Measurements from ENCODE around the gene ATP2B2.

Gene ATP2B2

DNA sequence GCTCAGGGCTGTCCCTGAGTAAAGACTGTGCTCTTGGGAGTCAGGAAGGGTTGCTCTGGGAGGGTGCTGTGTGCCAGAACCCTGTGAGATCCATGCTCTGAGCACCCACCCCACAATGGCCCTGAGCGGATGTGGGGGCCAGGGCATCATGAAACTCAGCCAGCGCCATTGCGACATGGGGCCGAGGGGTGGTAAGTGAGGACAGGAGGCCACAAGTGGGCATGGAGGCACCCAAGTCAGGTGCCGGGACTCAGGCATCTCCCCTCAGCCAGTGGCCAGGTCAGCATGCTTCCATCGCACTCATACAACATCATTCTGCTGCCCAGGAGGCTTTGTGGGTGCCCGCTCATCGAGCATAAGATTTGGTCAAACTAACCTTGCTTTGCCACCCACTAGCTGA lies 19.6 kb downstream of the ATP2B2 start:
- no peak for TF ChIP-seq Cebpa-rat (IDR thresholded peaks at IDR 0.05)
- H3K4me2 ChIP-seq: peak overlapping the region in 2 of 11 experiments; percentile 10 to 11; a peak in 2 of 22 replicates
- peak overlapping the region in 1 of 11 experiments; percentile 14; a peak in 2 of 22 replicates for H3K9ac ChIP-seq
- H3K27ac ChIP-seq: peak overlapping the region in 1 of 11 experiments; percentile 42; a peak in 2 of 22 replicates
- H3K4me3 ChIP-seq: no peak overlapping the region
- no peaks in the 10 kb centered on the region; a peak in 1 of 22 replicates for H3K36me3 ChIP-seq
- H3K9me3 ChIP-seq (replicated peaks in 1 of 11): peaks cover 0 to 2% (median 0%) of the 10 kb centered on the region in 11 experiments; a peak in 2 of 22 replicates
- H4K20me1 ChIP-seq: peaks cover 0 to 12% (median 0%) of the 10 kb centered on the region in 11 experiments; a peak in 1 of 22 replicates
- peaks cover 0 to 66% (median 36%) of the 10 kb centered on the region in 10 experiments; a peak in 14 of 20 replicates for H3K4me1 ChIP-seq
- no peaks in the 10 kb centered on the region for H3K27me3 ChIP-seq

DNA sequence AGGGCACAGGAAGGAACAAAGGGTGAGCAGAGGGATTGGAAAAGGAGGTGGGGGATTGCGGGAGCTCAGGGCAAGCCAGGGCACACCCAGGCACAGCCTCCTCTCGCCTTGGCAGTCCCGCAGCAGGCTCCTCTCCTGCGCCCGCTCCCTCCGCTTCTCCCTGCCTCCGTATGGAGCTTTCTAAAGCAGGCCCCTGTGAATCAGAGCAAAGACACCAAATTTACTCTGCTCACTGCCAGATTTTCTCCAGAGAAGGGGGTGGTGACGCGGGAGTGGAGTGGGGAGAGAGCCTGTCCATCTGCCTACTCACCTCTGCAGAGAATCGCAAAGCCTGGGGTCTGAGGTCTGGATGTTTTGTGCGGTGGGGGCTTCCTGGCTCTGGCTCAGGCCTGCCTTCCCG lies 20.0 kb downstream of the ATP2B2 start:
- TF ChIP-seq Cebpa-rat (IDR thresholded peaks at IDR 0.05): no peak
- Histone ChIP-seq H3K4me1 (peaks cover 0 to 61% (median 36%) of the 10 kb centered on the region in 10 experiments; a peak in 14 of 20 replicates), H3K4me3 (no peak overlapping the region), H3K27me3 (no peaks in the 10 kb centered on the region), H3K36me3 (no peaks in the 10 kb centered on the region; a peak in 1 of 22 replicates), H4K20me1 (peaks cover 0 to 12% (median 0%) of the 10 kb centered on the region in 11 experiments; a peak in 1 of 22 replicates), H3K27ac (peak overlapping the region in 2 of 11 experiments; percentile 40 to 42; a peak in 4 of 22 replicates), H3K9me3 (replicated peaks in 1 of 11) (peaks cover 0 to 6% (median 0%) of the 10 kb centered on the region in 11 experiments; a peak in 6 of 22 replicates), H3K4me2 (peak overlapping the region in 3 of 11 experiments; percentile 10 to 53 (median 11); a peak in 2 of 22 replicates), H3K9ac (peak overlapping the region in 1 of 11 experiments; percentile 14; a peak in 2 of 22 replicates)

GRCh38 chr3:10484709-10485108 lies 20.7 kb downstream of the ATP2B2 start:
- Histone ChIP-seq H3K9ac (no peak overlapping the region), H3K36me3 (no peaks in the 10 kb centered on the region; a peak in 1 of 22 replicates), H3K4me2 (peak overlapping the region in 6 of 11 experiments; percentile 21 to 61 (median 52); a peak in 12 of 22 replicates), H4K20me1 (peaks cover 0 to 12% (median 0%) of the 10 kb centered on the region in 11 experiments; a peak in 1 of 22 replicates), H3K27me3 (no peaks in the 10 kb centered on the region), H3K9me3 (replicated peaks in 1 of 11) (peaks cover 0 to 13% (median 6%) of the 10 kb centered on the region in 11 experiments; a peak in 16 of 22 replicates), H3K27ac (0 out of 22 replicates have a peak overlapping the region, but pooled peaks of 1 of the 11 experiments have one; percentile 42), H3K4me1 (peaks cover 0 to 55% (median 34%) of the 10 kb centered on the region in 10 experiments; a peak in 14 of 20 replicates), H3K4me3 (no peak overlapping the region)
- no peak for TF ChIP-seq Cebpa-rat (IDR thresholded peaks at IDR 0.05)

- peak overlapping the region in 1 of 11 experiments; percentile 22; a peak in 2 of 22 replicates for H3K9ac ChIP-seq
- peaks cover 0 to 6% (median 0%) of the 10 kb centered on the region in 11 experiments; a peak in 6 of 22 replicates for H3K36me3 ChIP-seq
- H3K9me3 ChIP-seq (replicated peaks in 1 of 11): peaks cover 6 to 22% (median 15%) of the 10 kb centered on the region in 11 experiments
- peaks cover 0 to 12% (median 0%) of the 10 kb centered on the region in 11 experiments; a peak in 1 of 22 replicates for H4K20me1 ChIP-seq
- no peak for TF ChIP-seq Cebpa-rat (IDR thresholded peaks at IDR 0.05)
- H3K27me3 ChIP-seq: no peaks in the 10 kb centered on the region
- H3K4me1 ChIP-seq: peaks cover 0 to 46% (median 28%) of the 10 kb centered on the region in 10 experiments; a peak in 14 of 20 replicates
- peak overlapping the region in 8 of 11 experiments; percentile 15 to 61 (median 47); a peak in 16 of 22 replicates for H3K4me2 ChIP-seq
- no peak overlapping the region for H3K27ac ChIP-seq
- no peak overlapping the region for H3K4me3 ChIP-seq
Observed at GRCh38 chr3:10483686-10484345, 21.6 kb downstream of the ATP2B2 start.

DNA sequence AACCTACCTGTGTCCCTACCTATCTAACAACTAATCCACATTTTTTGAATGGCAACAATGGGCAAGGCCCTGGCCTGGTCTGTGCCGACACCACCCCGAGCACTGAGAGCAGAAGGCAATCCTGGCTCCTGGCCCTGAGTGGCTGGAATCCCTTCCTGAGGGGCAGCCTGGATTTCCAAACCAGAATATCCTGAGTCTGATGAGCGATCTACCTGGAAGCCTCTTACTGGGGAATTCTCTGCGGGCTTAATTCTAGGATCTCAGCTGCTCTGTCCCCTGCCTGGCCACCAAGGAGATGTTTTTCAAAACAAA lies 22.1 kb downstream of the ATP2B2 start:
- H3K36me3 ChIP-seq: peaks cover 0 to 11% (median 4%) of the 10 kb centered on the region in 11 experiments; a peak in 11 of 22 replicates
- TF ChIP-seq Cebpa-rat (IDR thresholded peaks at IDR 0.05): no peak
- H3K9ac ChIP-seq: peak overlapping the region in 1 of 11 experiments; percentile 22; a peak in 1 of 22 replicates
- H3K4me1 ChIP-seq: peaks cover 0 to 42% (median 28%) of the 10 kb centered on the region in 10 experiments; a peak in 14 of 20 replicates
- peaks cover 0 to 12% (median 0%) of the 10 kb centered on the region in 11 experiments; a peak in 1 of 22 replicates for H4K20me1 ChIP-seq
- H3K27ac ChIP-seq: no peak overlapping the region
- no peak overlapping the region for H3K4me3 ChIP-seq
- H3K27me3 ChIP-seq: no peaks in the 10 kb centered on the region
- peak overlapping the region in 5 of 11 experiments; percentile 43 to 61 (median 53); a peak in 5 of 22 replicates for H3K4me2 ChIP-seq
- peaks cover 11 to 27% (median 20%) of the 10 kb centered on the region in 11 experiments for H3K9me3 ChIP-seq (replicated peaks in 1 of 11)

DNA sequence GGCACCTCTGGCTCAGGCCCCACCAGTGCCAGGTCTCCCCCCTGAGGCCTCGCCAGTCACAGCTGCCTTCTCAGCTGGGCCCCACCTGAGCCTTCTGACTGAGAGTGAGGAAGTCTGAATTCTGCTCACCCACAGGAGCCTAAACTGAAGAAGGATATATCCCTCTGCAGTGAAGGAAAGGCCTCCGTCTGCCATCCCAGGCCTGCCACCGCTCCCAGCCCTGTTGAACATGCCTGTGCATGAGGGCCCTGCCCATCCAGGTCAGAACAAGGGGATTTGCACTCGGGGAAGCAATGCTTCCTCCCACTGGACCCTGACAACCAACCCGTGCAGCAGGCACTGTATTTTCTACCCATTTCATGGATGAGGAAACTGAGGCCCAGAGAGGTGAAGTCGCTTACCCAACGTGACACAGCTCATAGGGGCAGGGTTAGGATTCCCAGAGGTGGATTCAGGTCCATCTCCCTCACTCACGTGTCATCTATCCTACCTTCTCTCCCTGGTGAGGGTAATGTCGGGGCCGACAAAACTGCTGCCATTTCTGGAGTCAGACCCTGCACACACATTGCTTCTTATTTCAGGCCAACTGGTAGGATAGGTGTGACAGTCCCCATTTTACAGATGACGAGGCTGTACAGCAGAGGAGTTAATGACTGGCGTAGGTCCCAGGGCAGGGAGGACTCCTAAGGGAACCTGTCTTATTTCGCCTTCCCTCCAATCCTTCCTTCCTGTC lies 22.6 kb downstream of the ATP2B2 start:
- Histone ChIP-seq H3K9me3 (replicated peaks in 1 of 11) (peaks cover 16 to 32% (median 25%) of the 10 kb centered on the region in 11 experiments), H3K9ac (peak overlapping the region in 1 of 11 experiments; percentile 22; a peak in 1 of 22 replicates), H3K4me1 (peaks cover 0 to 43% (median 29%) of the 10 kb centered on the region in 10 experiments; a peak in 14 of 20 replicates), H3K4me3 (no peak overlapping the region), H3K4me2 (peak overlapping the region in 4 of 11 experiments; percentile 10 to 56 (median 48); a peak in 3 of 22 replicates), H4K20me1 (peaks cover 0 to 12% (median 0%) of the 10 kb centered on the region in 11 experiments; a peak in 1 of 22 replicates), H3K27ac (no peak overlapping the region), H3K36me3 (peaks cover 0 to 12% (median 7%) of the 10 kb centered on the region in 11 experiments; a peak in 11 of 22 replicates), H3K27me3 (no peaks in the 10 kb centered on the region)
- no peak for TF ChIP-seq Cebpa-rat (IDR thresholded peaks at IDR 0.05)

DNA sequence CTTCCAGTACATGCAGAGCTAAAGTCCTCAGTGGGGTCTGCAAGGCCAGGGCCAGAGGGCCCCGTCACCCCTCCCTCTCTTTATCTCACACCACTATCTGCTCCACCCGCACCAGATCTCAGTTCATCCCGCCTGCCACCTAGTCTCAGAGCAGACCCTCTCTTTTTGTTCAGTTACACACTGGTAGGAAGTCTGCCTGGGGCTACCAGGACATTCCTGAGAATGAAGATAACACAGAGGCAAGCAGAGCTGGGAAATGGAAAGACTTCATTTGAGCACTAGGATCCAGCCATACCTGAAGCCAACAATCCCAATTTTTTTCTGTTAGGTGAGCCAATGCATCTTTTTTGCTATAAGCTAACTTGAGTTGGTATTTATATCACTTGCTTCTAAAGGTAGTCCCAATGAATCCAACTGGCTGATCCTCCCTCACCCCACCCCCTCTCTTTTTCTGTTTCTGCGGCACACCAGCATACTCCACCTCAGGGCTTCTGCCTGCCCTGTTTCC lies 24.5 kb downstream of the ATP2B2 start:
- Histone ChIP-seq H3K9me3 (replicated peaks in 1 of 11) (peaks cover 18 to 44% (median 27%) of the 10 kb centered on the region in 11 experiments), H3K36me3 (peaks cover 0 to 12% (median 7%) of the 10 kb centered on the region in 11 experiments; a peak in 11 of 22 replicates), H4K20me1 (peaks cover 0 to 12% (median 0%) of the 10 kb centered on the region in 11 experiments; a peak in 1 of 22 replicates), H3K27me3 (no peaks in the 10 kb centered on the region), H3K4me2 (no peak overlapping the region), H3K4me3 (no peak overlapping the region), H3K27ac (no peak overlapping the region), H3K9ac (no peak overlapping the region), H3K4me1 (peaks cover 0 to 61% (median 43%) of the 10 kb centered on the region in 10 experiments; a peak in 15 of 20 replicates)
- TF ChIP-seq Cebpa-rat (IDR thresholded peaks at IDR 0.05): no peak

- no peak overlapping the region for H3K9ac ChIP-seq
- H3K27me3 ChIP-seq: no peaks in the 10 kb centered on the region
- H4K20me1 ChIP-seq: no peaks in the 10 kb centered on the region
- H3K9me3 ChIP-seq (replicated peaks in 1 of 11): peaks cover 18 to 44% (median 27%) of the 10 kb centered on the region in 11 experiments
- H3K4me2 ChIP-seq: no peak overlapping the region
- no peak overlapping the region for H3K4me3 ChIP-seq
- peaks cover 11 to 61% (median 46%) of the 10 kb centered on the region in 10 experiments for H3K4me1 ChIP-seq
- H3K27ac ChIP-seq: no peak overlapping the region
- H3K36me3 ChIP-seq: peaks cover 0 to 12% (median 7%) of the 10 kb centered on the region in 11 experiments; a peak in 11 of 22 replicates
- TF ChIP-seq Cebpa-rat (IDR thresholded peaks at IDR 0.05): no peak
Observed at GRCh38 chr3:10479311-10479710, 26.1 kb downstream of the ATP2B2 start.

Measured in BLaER1 treated with 17β-estradiol and CSF1 and Interleukin-3, amounts not matched to agents 10 nM and 100 nM (cell line).